ENCODE data around the gene USP15.

DNA sequence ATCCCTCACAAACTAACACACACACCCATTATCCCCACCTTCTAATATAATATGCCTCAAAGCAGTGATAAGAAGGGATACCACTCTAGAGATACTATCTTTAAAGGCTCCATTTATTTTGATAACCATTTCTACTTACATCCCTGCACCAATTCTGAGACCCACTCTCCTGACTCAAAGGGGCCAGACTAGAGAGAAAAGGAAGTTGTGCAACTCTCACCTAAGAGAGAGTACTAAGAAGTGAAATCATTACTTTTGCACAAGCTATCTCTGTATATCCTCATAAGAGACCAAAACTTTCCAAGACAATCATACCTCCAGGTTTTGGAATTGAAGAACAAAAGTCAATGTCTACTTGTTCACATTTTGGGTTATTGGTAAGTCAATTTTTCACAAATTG, 45.4 kb upstream of the USP15 start:
- TF ChIP-seq, protein P1, sequence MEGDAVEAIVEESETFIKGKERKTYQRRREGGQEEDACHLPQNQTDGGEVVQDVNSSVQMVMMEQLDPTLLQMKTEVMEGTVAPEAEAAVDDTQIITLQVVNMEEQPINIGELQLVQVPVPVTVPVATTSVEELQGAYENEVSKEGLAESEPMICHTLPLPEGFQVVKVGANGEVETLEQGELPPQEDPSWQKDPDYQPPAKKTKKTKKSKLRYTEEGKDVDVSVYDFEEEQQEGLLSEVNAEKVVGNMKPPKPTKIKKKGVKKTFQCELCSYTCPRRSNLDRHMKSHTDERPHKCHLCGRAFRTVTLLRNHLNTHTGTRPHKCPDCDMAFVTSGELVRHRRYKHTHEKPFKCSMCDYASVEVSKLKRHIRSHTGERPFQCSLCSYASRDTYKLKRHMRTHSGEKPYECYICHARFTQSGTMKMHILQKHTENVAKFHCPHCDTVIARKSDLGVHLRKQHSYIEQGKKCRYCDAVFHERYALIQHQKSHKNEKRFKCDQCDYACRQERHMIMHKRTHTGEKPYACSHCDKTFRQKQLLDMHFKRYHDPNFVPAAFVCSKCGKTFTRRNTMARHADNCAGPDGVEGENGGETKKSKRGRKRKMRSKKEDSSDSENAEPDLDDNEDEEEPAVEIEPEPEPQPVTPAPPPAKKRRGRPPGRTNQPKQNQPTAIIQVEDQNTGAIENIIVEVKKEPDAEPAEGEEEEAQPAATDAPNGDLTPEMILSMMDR (conservative IDR thresholded peaks at IDR 0.05; ENCODE audit: low read depth, low read length): no peak
- TF ChIP-seq SMC3 (IDR thresholded peaks at IDR 0.05; ENCODE audit: low read depth, low read length) (no peak), RAD21 (IDR thresholded peaks at IDR 0.05; ENCODE audit: low read length) (no peak), BHLHE40 (IDR thresholded peaks at IDR 0.05; ENCODE audit: low read depth, low read length) (no peak), RCOR1 (IDR thresholded peaks at IDR 0.05; ENCODE audit: insufficient replicate concordance, low read length) (no peak), CEBPB (IDR thresholded peaks at IDR 0.05; ENCODE audit: low read depth, low read length) (0 out of 2 replicates have a peak, but pooled peaks have one; percentile 14), MXI1 (IDR thresholded peaks at IDR 0.05; ENCODE audit: borderline replicate concordance, low read depth, low read length) (no peak), MAFK (IDR thresholded peaks at IDR 0.05; ENCODE audit: low read depth, low read length) (no peak), POLR2A (IDR thresholded peaks at IDR 0.05; ENCODE audit: low read depth, low read length) (no peak)
- TF ChIP-seq, protein P2, sequence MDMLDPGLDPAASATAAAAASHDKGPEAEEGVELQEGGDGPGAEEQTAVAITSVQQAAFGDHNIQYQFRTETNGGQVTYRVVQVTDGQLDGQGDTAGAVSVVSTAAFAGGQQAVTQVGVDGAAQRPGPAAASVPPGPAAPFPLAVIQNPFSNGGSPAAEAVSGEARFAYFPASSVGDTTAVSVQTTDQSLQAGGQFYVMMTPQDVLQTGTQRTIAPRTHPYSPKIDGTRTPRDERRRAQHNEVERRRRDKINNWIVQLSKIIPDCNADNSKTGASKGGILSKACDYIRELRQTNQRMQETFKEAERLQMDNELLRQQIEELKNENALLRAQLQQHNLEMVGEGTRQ (IDR thresholded peaks at IDR 0.05; ENCODE audit: low read depth, low read length): no peak

Data from IMR-90 (cell line).